Adipocyte (in vitro differentiated cells): ENCODE measurements around the gene PCGF3.

Source experiments
- DNase-seq: peaks from one replicate; pipeline ENCODE4 v3.0.0-alpha.2; 2015; ENCODE audit warnings: low read depth
- H3K27me3 ChIP-seq: replicated peaks from 2 replicates; pipeline ENCODE4 v1.7.0; 2013; ENCODE audit warnings: mild to moderate bottlenecking, low read length, moderate library complexity; ENCODE audit not compliant: control insufficient read depth, insufficient read depth
- H3K36me3 ChIP-seq: 2 replicates; pipeline ENCODE4 v1.7.0; 2013; ENCODE audit warnings: low read length, mild to moderate bottlenecking, moderate library complexity; ENCODE audit not compliant: control insufficient read depth, insufficient read depth, severe bottlenecking
- H3K4me1 ChIP-seq: 2 replicates; pipeline ENCODE4 v1.7.0; 2013; ENCODE audit warnings: mild to moderate bottlenecking, low read length, moderate library complexity; ENCODE audit not compliant: control insufficient read depth, insufficient read depth
- H3K4me3 ChIP-seq: 2 replicates; pipeline ENCODE4 v1.7.0; 2013; ENCODE audit warnings: mild to moderate bottlenecking, low read length, moderate library complexity
- H3K9ac ChIP-seq: 2 replicates; pipeline ENCODE4 v1.7.0; 2013; ENCODE audit warnings: mild to moderate bottlenecking, low read length, moderate library complexity
- H3K9me3 ChIP-seq: 2 replicates; pipeline ENCODE4 v1.7.0; 2013; ENCODE audit warnings: mild to moderate bottlenecking, low read length, moderate library complexity; ENCODE audit not compliant: control insufficient read depth

The PCGF3 gene

GRCh38 chr4:671769-672168, 33.9 kb upstream of the PCGF3 start:
- DNase-seq, result no peak
- Histone ChIP-seq H3K4me3 (no peak overlapping the region), H3K27me3 (peaks cover 2% of the 10 kb centered on the region), H3K9me3 (no peaks in the 10 kb centered on the region), H3K4me1 (peaks cover 20% of the 10 kb centered on the region), H3K9ac (no peak overlapping the region), H3K36me3 (peaks cover 18% of the 10 kb centered on the region)

GRCh38 chr4:673349-674091, 32.1 kb upstream of the PCGF3 start:
- H3K4me3 ChIP-seq, result peak overlapping the region; percentile 85
- no peaks in the 10 kb centered on the region for H3K9me3 ChIP-seq
- H3K9ac ChIP-seq, result peak overlapping the region; percentile 87
- peaks cover 27% of the 10 kb centered on the region for H3K4me1 ChIP-seq
- H3K27me3 ChIP-seq, result no peaks in the 10 kb centered on the region
- peaks cover 18% of the 10 kb centered on the region for H3K36me3 ChIP-seq
- DNase-seq, result peak; percentile 67

GRCh38 chr4:674172-675035, 31.2 kb upstream of the PCGF3 start, which contains the start of the genes ATP5ME and MYL5:
TSS of gene ATP5ME (minus strand) at chr4:674276. CDS start at chr4:674247, 29 bp downstream.
TSS of gene MYL5 (plus strand) at chr4:674542. CDS start at chr4:678027, 3,485 bp downstream.
- Histone ChIP-seq H3K9me3 (no peaks in the 10 kb centered on the region), H3K27me3 (no peaks in the 10 kb centered on the region), H3K9ac (peak within 1 kb of the TSS; percentile 97), H3K4me3 (peak within 1 kb of the TSS; percentile 88), H3K4me1 (peaks cover 27% of the 10 kb centered on the region), H3K36me3 (peaks cover 18% of the 10 kb centered on the region)
- peak; percentile 97 for DNase-seq

GRCh38 chr4:675036-675882, 30.4 kb upstream of the PCGF3 start:
- H3K9me3 ChIP-seq, result no peaks in the 10 kb centered on the region

GRCh38 chr4:675980-676870, 29.4 kb upstream of the PCGF3 start:
- no peak for DNase-seq
- no peaks in the 10 kb centered on the region for H3K9me3 ChIP-seq
- peak overlapping the region; percentile 97 for H3K9ac ChIP-seq
- no peak overlapping the region for H3K4me3 ChIP-seq
- peaks cover 30% of the 10 kb centered on the region for H3K4me1 ChIP-seq
- peaks cover 14% of the 10 kb centered on the region for H3K36me3 ChIP-seq
- H3K27me3 ChIP-seq, result no peaks in the 10 kb centered on the region

More at GRCh38 chr4:675036-675882, 30.4 kb upstream of the PCGF3 start:
- no peaks in the 10 kb centered on the region for H3K27me3 ChIP-seq
- H3K4me3 ChIP-seq, result peak overlapping the region; percentile 88
- peaks cover 29% of the 10 kb centered on the region for H3K4me1 ChIP-seq
- DNase-seq, result no peak
- H3K36me3 ChIP-seq, result peaks cover 18% of the 10 kb centered on the region
- peak overlapping the region; percentile 97 for H3K9ac ChIP-seq

GRCh38 chr4:676871-677235, 28.8 kb upstream of the PCGF3 start:
- H3K4me3 ChIP-seq, result no peak overlapping the region
- H3K4me1 ChIP-seq, result peaks cover 30% of the 10 kb centered on the region
- H3K27me3 ChIP-seq, result no peaks in the 10 kb centered on the region
- H3K36me3 ChIP-seq, result peaks cover 8% of the 10 kb centered on the region
- H3K9me3 ChIP-seq, result no peaks in the 10 kb centered on the region
- DNase-seq, result no peak
- no peak overlapping the region for H3K9ac ChIP-seq

GRCh38 chr4:677431-678293, 28.0 kb upstream of the PCGF3 start:
- Histone ChIP-seq H3K9ac (no peak overlapping the region), H3K4me3 (no peak overlapping the region), H3K27me3 (no peaks in the 10 kb centered on the region), H3K4me1 (peaks cover 30% of the 10 kb centered on the region), H3K9me3 (no peaks in the 10 kb centered on the region), H3K36me3 (peaks cover 3% of the 10 kb centered on the region)
- DNase-seq, result no peak

GRCh38 chr4:678331-679103, 27.1 kb upstream of the PCGF3 start:
- H3K4me1 ChIP-seq, result peaks cover 24% of the 10 kb centered on the region
- H3K9me3 ChIP-seq, result no peaks in the 10 kb centered on the region
- H3K4me3 ChIP-seq, result no peak overlapping the region
- H3K27me3 ChIP-seq, result no peaks in the 10 kb centered on the region
- H3K36me3 ChIP-seq, result peaks cover 3% of the 10 kb centered on the region
- H3K9ac ChIP-seq, result no peak overlapping the region
- no peak for DNase-seq

GRCh38 chr4:679104-679481, 26.5 kb upstream of the PCGF3 start:
- no peaks in the 10 kb centered on the region for H3K27me3 ChIP-seq
- no peak overlapping the region for H3K9ac ChIP-seq
- H3K4me1 ChIP-seq, result peaks cover 29% of the 10 kb centered on the region
- H3K9me3 ChIP-seq, result no peaks in the 10 kb centered on the region
- H3K4me3 ChIP-seq, result no peak overlapping the region
- peaks cover 3% of the 10 kb centered on the region for H3K36me3 ChIP-seq
- no peak for DNase-seq
